ENCODE results near the gene CFDP1. TPM values are rescaled to one million over a fixed set of nuclear protein-coding genes. Genes with fewer than 3 reads are reported as not detected.

CFDP1 gene
- total and polyA plus RNA-seq, 2 donors (not counting 1 experiment from before 2014, with no cell fraction given): 6.3 to 42.8 TPM

GRCh38 chr16:75256696-75257343 lies 176.5 kb downstream of the CFDP1 start:
- WGBS (ENCODE audit: insufficient coverage): 52% methylated on average over 10 of the region's 14 CpGs
- Histone ChIP-seq H3K9ac (ENCODE audit: low read length) (no peak overlapping the region), H3K4me1 (ENCODE audit: control insufficient read depth in 2 of 2, insufficient read depth in 2 of 2, low read length in 2 of 2) (peaks cover 2 to 5% of the 10 kb centered on the region in 2 donors), H3K4me2 (replicated peaks; ENCODE audit: low read depth, low read length, poor library complexity, severe bottlenecking) (no peak overlapping the region), H3K4me3 (ENCODE audit: control extremely low read depth in 1 of 5, extremely low read depth in 1 of 5, insufficient read depth in 1 of 5, low read depth in 2 of 5, low read length in 4 of 5) (no peak overlapping the region), H3K27me3 (replicated peaks in 1 of 4; ENCODE audit: control extremely low read depth in 1 of 4, control insufficient read depth in 3 of 4, insufficient read depth in 4 of 4, low read length in 3 of 4) (peaks cover 0 to 63% (median 33%) of the 10 kb centered on the region in 4 experiments), H3K36me3 (replicated peaks in 1 of 2; ENCODE audit: control extremely low read depth in 1 of 2, control insufficient read depth in 1 of 2, extremely low read depth in 1 of 2, insufficient read depth in 2 of 2, low read length in 1 of 2) (no peaks in the 10 kb centered on the region), H3K9me3 (ENCODE audit: control extremely low read depth in 1 of 3, control insufficient read depth in 2 of 3, insufficient read depth in 1 of 3, low read length in 2 of 3) (peaks cover 0 to 11% (median 0%) of the 10 kb centered on the region in 3 donors), H2AFZ (ENCODE audit: insufficient read depth, low read depth, low read length, poor library complexity, severe bottlenecking) (no peak overlapping the region), H3K79me2 (ENCODE audit: control insufficient read depth, insufficient read depth, low read length) (no peaks in the 10 kb centered on the region), H4K20me1 (ENCODE audit: control insufficient read depth, insufficient read depth, low read length, poor library complexity, severe bottlenecking) (no peaks in the 10 kb centered on the region), H3K27ac (ENCODE audit: low read length in 2 of 2) (no peak overlapping the region)
- Mint-ChIP-seq H3K9me3 (ENCODE audit: insufficient read depth) (no peaks in the 10 kb centered on the region), H3K27ac (no peak overlapping the region), H3K27me3 (peaks cover 47% of the 10 kb centered on the region), H3K4me3 (no peak overlapping the region), H3K4me1 (peaks cover 5% of the 10 kb centered on the region)
- ATAC-seq (ENCODE audit: low read depth) (no peak), DNase-seq (no peak)
- intact Hi-C loops (cut with micrococcal nuclease): no loop called here
- TF ChIP-seq CTCF (IDR thresholded peaks at IDR 0.05): no peak
- TF ChIP-seq EZH2 (IDR thresholded peaks at IDR 0.05; ENCODE audit: borderline replicate concordance, insufficient read depth, low read depth, low read length, poor library complexity, severe bottlenecking): no peak
- CTCF ChIA-PET: interaction anchor here (1.1 kb wide), 1 partner anchor 124 kb away, joined by 3 read pairs; no protein-coding TSS in a partner anchor
- POLR2A ChIA-PET: no interaction called here

GRCh38 chr16:75256059-75256571 lies 177.2 kb downstream of the CFDP1 start:
- H3K27ac Mint-ChIP-seq: no peak overlapping the region
- no peaks in the 10 kb centered on the region for H3K36me3 ChIP-seq (replicated peaks in 1 of 2; ENCODE audit: control extremely low read depth in 1 of 2, control insufficient read depth in 1 of 2, extremely low read depth in 1 of 2, insufficient read depth in 2 of 2, low read length in 1 of 2)
- DNase-seq (no peak), ATAC-seq (ENCODE audit: low read depth) (no peak)
- no peak overlapping the region for H3K4me2 ChIP-seq (replicated peaks; ENCODE audit: low read depth, low read length, poor library complexity, severe bottlenecking)
- peaks cover 6% of the 10 kb centered on the region for H3K4me1 Mint-ChIP-seq
- no peak overlapping the region for H2AFZ ChIP-seq (ENCODE audit: insufficient read depth, low read depth, low read length, poor library complexity, severe bottlenecking)
- no peak overlapping the region for H3K4me3 Mint-ChIP-seq
- H3K9ac ChIP-seq (ENCODE audit: low read length): no peak overlapping the region
- H3K4me3 ChIP-seq (ENCODE audit: control extremely low read depth in 1 of 5, extremely low read depth in 1 of 5, insufficient read depth in 1 of 5, low read depth in 2 of 5, low read length in 4 of 5): no peak overlapping the region
- ChIA-PET POLR2A (no interaction called here), CTCF (interaction anchor here (1.1 kb wide), 2 partner anchors 124 to 129 kb away, joined by 3 read pairs; no protein-coding TSS in a partner anchor)
- H3K9me3 Mint-ChIP-seq (ENCODE audit: insufficient read depth): no peaks in the 10 kb centered on the region
- H3K4me1 ChIP-seq (ENCODE audit: control insufficient read depth in 2 of 2, insufficient read depth in 2 of 2, low read length in 2 of 2): peaks cover 5 to 8% of the 10 kb centered on the region in 2 donors
- WGBS (ENCODE audit: insufficient coverage): 62% methylated on average over 7 of the region's 12 CpGs
- H3K27me3 ChIP-seq (replicated peaks in 1 of 4; ENCODE audit: control extremely low read depth in 1 of 4, control insufficient read depth in 3 of 4, insufficient read depth in 4 of 4, low read length in 3 of 4): peaks cover 0 to 62% (median 34%) of the 10 kb centered on the region in 4 experiments
- intact Hi-C loops (cut with micrococcal nuclease): no loop called here
- no peak for TF ChIP-seq EZH2 (IDR thresholded peaks at IDR 0.05; ENCODE audit: borderline replicate concordance, insufficient read depth, low read depth, low read length, poor library complexity, severe bottlenecking)
- no peak for TF ChIP-seq CTCF (IDR thresholded peaks at IDR 0.05)
- no peaks in the 10 kb centered on the region for H3K79me2 ChIP-seq (ENCODE audit: control insufficient read depth, insufficient read depth, low read length)
- peaks cover under 1% of the 10 kb centered on the region for H4K20me1 ChIP-seq (ENCODE audit: control insufficient read depth, insufficient read depth, low read length, poor library complexity, severe bottlenecking)
- H3K9me3 ChIP-seq (ENCODE audit: control extremely low read depth in 1 of 3, control insufficient read depth in 2 of 3, insufficient read depth in 1 of 3, low read length in 2 of 3): peaks cover 0 to 13% (median 0%) of the 10 kb centered on the region in 3 donors
- H3K27ac ChIP-seq (ENCODE audit: low read length in 2 of 2): no peak overlapping the region
- H3K27me3 Mint-ChIP-seq: peaks cover 47% of the 10 kb centered on the region

Measured in B cell (primary cell).